Neural cell (in vitro differentiated cells): ENCODE measurements around the gene SPTLC2. TPM values are rescaled to one million over a fixed set of nuclear protein-coding genes. Genes with fewer than 3 reads are reported as not detected.
"Not testable (repeated sequence)": the region's sequence is repeated elsewhere in the genome, so short reads cannot be mapped to it uniquely, and the experiment has no call there.

Source experiments
- H2AFZ ChIP-seq: fragments of 200-600, 300-800 bp; sonication (generic), shearing (Covaris generic); 2 replicates; pipeline ENCODE4 v1.6.0; 2014; ENCODE audit warnings: low read depth, mild to moderate bottlenecking, antibody characterized with exemption, low read length, moderate library complexity
- H3F3A ChIP-seq: fragments of 200-600 bp; shearing (Covaris generic); 2 replicates; pipeline ENCODE4 v1.6.1; 2016; ENCODE audit warnings: mild to moderate bottlenecking, moderate library complexity, mixed read lengths, antibody characterized with exemption, low read length; ENCODE audit not compliant: insufficient read depth, poor library complexity, severe bottlenecking
- H3K27ac ChIP-seq: fragments of 200-600, 300-800 bp; sonication (generic), shearing (Covaris generic); 2 replicates; pipeline ENCODE4 v1.5.1; 2014; ENCODE audit warnings: mild to moderate bottlenecking, low read length, moderate library complexity
- H3K27me3 ChIP-seq: fragments of 300-800, 200-600 bp; sonication (generic), shearing (Covaris generic); 2 replicates; pipeline ENCODE4 v1.6.0; 2014; ENCODE audit warnings: mild to moderate bottlenecking, low read depth, low read length, moderate library complexity; ENCODE audit not compliant: insufficient read depth
- H3K36me3 ChIP-seq: fragments of 300-800, 200-600 bp; sonication (generic), shearing (Covaris generic); 2 replicates; pipeline ENCODE4 v1.5.1; 2014; ENCODE audit warnings: mild to moderate bottlenecking, antibody characterized with exemption, low read length, moderate library complexity; ENCODE audit not compliant: insufficient read depth
- H3K4me2 ChIP-seq: fragments of 300-800, 200-600 bp; sonication (generic), shearing (Covaris generic); 2 replicates; pipeline ENCODE4 v1.6.0; 2014; ENCODE audit warnings: mild to moderate bottlenecking, low read length
- H3K4me3 ChIP-seq: fragments of 300-800, 200-600 bp; sonication (generic), shearing (Covaris generic); 2 replicates; pipeline ENCODE4 v1.5.1; 2014; ENCODE audit warnings: mild to moderate bottlenecking, low read length, moderate library complexity
- H3K79me2 ChIP-seq: fragments of 200-600 bp; shearing (Covaris generic); replicated peaks from 2 replicates; pipeline ENCODE4 v1.6.0; 2014; ENCODE audit warnings: mild to moderate bottlenecking, low read length, moderate library complexity; ENCODE audit not compliant: insufficient read depth
- H3K9ac ChIP-seq: fragments of 300-800, 200-600 bp; sonication (generic), shearing (Covaris generic); 2 replicates; pipeline ENCODE4 v1.6.1; 2016; ENCODE audit warnings: mild to moderate bottlenecking, low read length, mixed read lengths
- H3K9me2 ChIP-seq: fragments of 200-600 bp; shearing (Covaris generic); 2 replicates; pipeline ENCODE4 v1.6.1; 2016; ENCODE audit warnings: mild to moderate bottlenecking, low read length, mixed read lengths; ENCODE audit not compliant: insufficient read depth
- H3K9me3 ChIP-seq: fragments of 200-600, 300-800 bp; sonication (generic), shearing (Covaris generic); 2 replicates; pipeline ENCODE4 v1.6.1; 2016; ENCODE audit warnings: mild to moderate bottlenecking, mixed run types, low read length, moderate library complexity, mixed read lengths
- H4K20me1 ChIP-seq: fragments of 200-600 bp; shearing (Covaris generic); 2 replicates; pipeline ENCODE4 v1.6.1; 2016; ENCODE audit warnings: mild to moderate bottlenecking, mixed run types; ENCODE audit not compliant: insufficient read depth
- CTCF ChIP-seq: fragments of 450-650 bp; IDR thresholded peaks from 2 replicates; pipeline ENCODE4 v1.5.1; 2014; ENCODE audit warnings: antibody characterized with exemption, mild to moderate bottlenecking, moderate library complexity; ENCODE audit not compliant: poor library complexity, severe bottlenecking
- EP300 ChIP-seq: fragments of 450-650 bp; conservative IDR thresholded peaks from 2 replicates; pipeline ENCODE4 v1.6.1; 2014; ENCODE audit warnings: antibody characterized with exemption, mild to moderate bottlenecking, moderate library complexity; ENCODE audit not compliant: poor library complexity, severe bottlenecking
- EZH2 ChIP-seq: fragments of 200-600, 300-800 bp; shearing (Covaris generic), sonication (generic); IDR thresholded peaks from 2 replicates; pipeline ENCODE4 v1.6.1; 2014; ENCODE audit warnings: antibody characterized with exemption, low read length, borderline replicate concordance, mild to moderate bottlenecking; ENCODE audit not compliant: insufficient read depth, poor library complexity, severe bottlenecking
- MXI1 ChIP-seq: fragments of 450-650 bp; conservative IDR thresholded peaks from 2 replicates; pipeline ENCODE4 v1.6.1; 2014; ENCODE audit warnings: antibody characterized with exemption, mild to moderate bottlenecking; ENCODE audit not compliant: poor library complexity, severe bottlenecking
- POLR2AphosphoS5 ChIP-seq: IDR thresholded peaks from 2 replicates; pipeline ENCODE4 v1.6.1; 2012
- RAD21 ChIP-seq: fragments of 450-650 bp; conservative IDR thresholded peaks from 2 replicates; pipeline ENCODE4 v1.6.1; 2014; ENCODE audit warnings: antibody characterized with exemption, mild to moderate bottlenecking, moderate library complexity
- REST ChIP-seq: IDR thresholded peaks from 2 replicates; pipeline ENCODE4 v1.6.1; 2012; ENCODE audit warnings: borderline replicate concordance
- SMC3 ChIP-seq: fragments of 450-650 bp; conservative IDR thresholded peaks from 2 replicates; pipeline ENCODE4 v1.6.1; 2014; ENCODE audit warnings: antibody characterized with exemption, mild to moderate bottlenecking, moderate library complexity; ENCODE audit not compliant: poor library complexity
- TAF1 ChIP-seq: IDR thresholded peaks from 2 replicates; pipeline ENCODE4 v1.6.1; 2012; ENCODE audit warnings: low read depth
- polyA plus RNA-seq: library from polyadenylated mRNA; depleted of rRNA; stranded (reverse); fragments of >200 nt; gene quantifications from 2 replicates; pipeline ENCODE4 v1.2.3, GENCODE V29; 2014

The SPTLC2 gene
- polyA plus RNA-seq, 1 donor from 2014 or later, result 15.1 TPM

- no peaks in the 10 kb centered on the region for H3K9me2 ChIP-seq
- no peaks in the 10 kb centered on the region for H3F3A ChIP-seq
- no peaks in the 10 kb centered on the region for H3K79me2 ChIP-seq
- no peak overlapping the region for H2AFZ ChIP-seq
- no peak overlapping the region for H3K4me3 ChIP-seq
- no peaks in the 10 kb centered on the region for H4K20me1 ChIP-seq
- no peaks in the 10 kb centered on the region for H3K36me3 ChIP-seq
- H3K27me3 ChIP-seq, result no peaks in the 10 kb centered on the region
- H3K4me2 ChIP-seq, result no peak overlapping the region
- TF ChIP-seq MXI1 (no peak), TAF1 (no peak), EP300 (no peak), EZH2 (no peak), REST (no peak)
- no peak overlapping the region for H3K9ac ChIP-seq
- no peaks in the 10 kb centered on the region for H3K9me3 ChIP-seq
- no peak overlapping the region for H3K27ac ChIP-seq
Observed at GRCh38 chr14:77549451-77549850, 67.0 kb downstream of the SPTLC2 start.

GRCh38 chr14:77547512-77548180 lies 68.8 kb downstream of the SPTLC2 start:
- Histone ChIP-seq H3F3A (no peaks in the 10 kb centered on the region), H2AFZ (no peak overlapping the region), H3K79me2 (no peaks in the 10 kb centered on the region), H3K27me3 (no peaks in the 10 kb centered on the region), H3K4me3 (no peak overlapping the region), H3K36me3 (no peaks in the 10 kb centered on the region), H3K4me2 (no peak overlapping the region), H3K9ac (no peak overlapping the region), H3K9me2 (no peaks in the 10 kb centered on the region), H3K27ac (no peak overlapping the region), H4K20me1 (no peaks in the 10 kb centered on the region), H3K9me3 (no peaks in the 10 kb centered on the region)
- TF ChIP-seq POLR2AphosphoS5 (no peak), MXI1 (no peak), EZH2 (no peak), RAD21 (no peak), TAF1 (no peak), REST (no peak), EP300 (no peak), CTCF (no peak), SMC3 (no peak)

- H3K9me3 ChIP-seq, H3F3A ChIP-seq, H2AFZ ChIP-seq, H3K27ac ChIP-seq, H3K79me2 ChIP-seq, H3K4me2 ChIP-seq, H4K20me1 ChIP-seq, H3K4me3 ChIP-seq, H3K36me3 ChIP-seq, H3K9me2 ChIP-seq, H3K9ac ChIP-seq, H3K27me3 ChIP-seq: not testable (repeated sequence)
Observed at GRCh38 chr14:77545171-77545570, 71.3 kb downstream of the SPTLC2 start.
